NCI-H748 treated with DMSO at 0.1 percent for 48 hours (cell line): ENCODE measurements around the gene ELK3.

Source experiments
- DNase-seq: peaks from one replicate; lab custom pipeline; 2025; lab: John Stamatoyannopoulos, UW

The ELK3 gene

DNA sequence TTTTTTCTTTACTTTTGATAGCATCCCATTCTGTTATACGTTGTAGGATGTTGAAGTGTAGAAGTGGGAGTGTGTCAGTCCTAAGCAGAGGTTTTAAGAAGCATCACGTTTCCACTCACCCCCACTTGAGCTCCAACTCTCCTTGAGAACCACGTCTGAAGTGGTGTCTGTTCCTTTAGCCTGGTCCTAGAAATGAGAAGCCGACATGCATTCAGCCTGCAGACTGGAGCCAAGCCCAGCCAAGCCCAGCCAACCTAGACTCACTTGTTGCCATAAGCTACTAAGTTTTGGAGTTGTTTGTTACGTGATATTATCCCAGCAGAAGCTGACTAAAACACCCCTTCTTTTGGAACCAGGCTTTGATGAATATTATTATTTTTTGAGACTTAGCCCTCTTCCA, 4.4 kb upstream of the ELK3 start:
- no peak for DNase-seq

DNA sequence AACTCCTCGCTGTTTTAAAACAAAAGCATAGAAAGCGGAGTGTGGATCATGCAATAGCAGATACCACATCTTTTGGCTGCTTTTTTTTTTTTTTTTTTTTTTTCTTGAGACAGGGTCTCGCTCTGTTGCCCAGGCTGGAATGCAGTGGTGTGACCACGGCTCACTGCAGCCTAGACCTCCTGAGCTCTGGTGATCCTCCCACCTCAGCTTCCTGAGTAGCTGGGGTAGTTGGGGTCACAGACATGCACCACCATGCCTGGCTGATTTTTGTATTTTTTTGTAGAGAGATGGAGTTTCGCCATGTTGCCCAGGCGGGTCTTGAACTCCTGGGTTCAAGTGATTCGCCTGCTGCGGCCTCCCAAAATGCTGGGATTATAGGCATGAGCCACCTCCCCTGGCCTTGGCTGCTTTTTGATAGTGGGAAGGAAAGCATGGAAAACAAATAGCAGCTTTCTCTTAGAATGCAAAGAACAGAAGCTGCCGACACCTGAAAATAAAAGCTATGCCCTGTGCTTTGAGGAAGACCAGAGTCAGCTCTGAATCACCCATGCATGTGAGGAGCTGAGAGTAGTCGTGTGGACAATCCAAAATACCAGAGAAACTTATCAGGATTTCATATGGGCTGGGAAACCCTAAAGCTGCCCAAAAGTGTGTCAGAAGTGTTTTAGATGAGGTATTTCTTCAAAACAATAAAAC, 3.6 kb upstream of the ELK3 start:
- DNase-seq, result no peak

DNA sequence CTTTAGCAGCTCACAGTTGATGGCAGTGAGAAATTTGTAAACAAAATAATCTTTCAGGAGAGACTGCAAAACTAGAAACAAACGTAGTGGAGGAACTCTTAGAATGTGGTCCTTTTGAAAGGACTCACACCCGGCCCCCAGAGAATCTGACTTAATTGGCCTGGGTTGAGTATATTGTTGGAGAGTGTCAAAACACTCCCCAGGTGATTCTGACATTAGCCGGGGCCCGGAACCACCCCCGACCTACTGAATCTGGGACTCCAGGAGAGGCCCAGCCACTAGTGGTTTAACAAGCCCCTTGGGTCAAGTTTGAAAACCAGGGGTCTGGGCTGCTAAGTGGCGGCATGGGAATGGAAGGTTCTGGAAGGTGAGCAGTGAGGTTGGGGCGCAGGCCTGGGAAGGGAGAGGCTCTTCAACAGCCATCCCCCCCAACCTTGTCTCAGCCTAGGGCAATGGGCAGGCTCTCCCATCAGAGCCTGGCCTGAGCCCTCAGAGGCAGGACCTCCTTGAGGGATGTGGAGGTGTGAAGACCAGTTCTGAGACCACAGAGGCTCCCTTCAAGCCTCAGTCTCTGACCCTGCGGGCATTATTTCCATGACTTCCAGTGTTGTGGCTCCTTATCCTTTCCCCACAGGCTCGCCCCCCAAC, 1.1 kb upstream of the ELK3 start:
- no peak for DNase-seq

DNA sequence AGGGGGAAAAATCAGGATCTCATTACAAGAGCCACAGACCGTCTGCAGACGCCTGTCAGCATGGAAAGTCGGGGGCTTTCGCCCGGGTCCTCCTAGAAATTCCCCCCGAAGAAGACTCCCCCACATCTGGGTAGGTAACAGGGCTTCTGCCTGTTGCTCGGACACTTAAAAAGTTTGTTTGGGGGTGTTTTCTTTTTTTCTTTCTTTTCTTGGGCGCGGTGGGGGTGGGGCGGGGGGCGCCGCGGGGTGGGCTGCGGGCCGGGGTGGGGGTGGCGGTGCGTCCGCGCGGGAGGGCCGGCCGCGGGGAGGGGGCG, 358 bp downstream of the ELK3 start:
- DNase-seq, result no peak

DNA sequence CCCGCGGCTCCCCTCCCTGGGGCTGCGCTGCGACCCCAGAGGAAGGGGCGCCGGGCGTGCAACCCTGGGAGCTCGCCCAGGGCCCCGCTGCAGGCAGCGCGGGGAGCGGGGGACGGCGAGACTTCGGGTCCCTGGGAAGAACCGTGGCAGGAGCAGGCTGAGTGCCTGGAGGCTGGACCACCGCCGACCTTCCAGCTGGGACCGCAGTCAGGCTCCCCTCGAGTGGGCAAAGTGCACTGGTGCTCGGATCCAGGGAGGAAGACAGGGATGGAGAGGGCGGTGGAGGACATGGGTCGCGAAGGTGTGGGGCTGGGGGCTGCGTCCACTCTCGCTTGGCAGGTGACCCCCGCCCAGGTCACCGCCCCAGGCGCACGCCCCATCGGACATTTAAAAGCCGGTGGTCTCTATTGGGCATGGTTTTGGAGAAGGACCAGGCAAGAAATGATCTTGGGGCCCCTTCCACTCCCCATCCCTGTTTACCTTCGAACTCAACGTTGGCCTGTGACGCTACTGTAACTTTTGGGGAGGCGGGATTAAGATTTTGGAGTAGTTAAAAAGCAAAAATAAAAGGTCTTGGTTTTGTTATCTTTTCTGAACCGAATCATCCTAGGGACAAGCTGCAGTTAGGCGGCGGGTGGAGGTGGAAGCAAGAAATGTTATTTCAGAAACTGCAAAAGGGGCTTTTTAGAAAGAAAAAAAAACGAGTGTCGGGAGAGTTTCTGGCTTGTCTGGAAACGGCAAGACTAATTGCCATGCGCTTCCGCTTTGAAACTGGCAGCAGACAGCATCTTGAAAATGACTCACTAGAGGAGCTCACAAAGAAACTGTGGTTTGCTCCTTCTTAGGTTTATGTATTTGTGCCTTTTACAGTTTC, 1.0 kb downstream of the ELK3 start:
- no peak for DNase-seq

DNA sequence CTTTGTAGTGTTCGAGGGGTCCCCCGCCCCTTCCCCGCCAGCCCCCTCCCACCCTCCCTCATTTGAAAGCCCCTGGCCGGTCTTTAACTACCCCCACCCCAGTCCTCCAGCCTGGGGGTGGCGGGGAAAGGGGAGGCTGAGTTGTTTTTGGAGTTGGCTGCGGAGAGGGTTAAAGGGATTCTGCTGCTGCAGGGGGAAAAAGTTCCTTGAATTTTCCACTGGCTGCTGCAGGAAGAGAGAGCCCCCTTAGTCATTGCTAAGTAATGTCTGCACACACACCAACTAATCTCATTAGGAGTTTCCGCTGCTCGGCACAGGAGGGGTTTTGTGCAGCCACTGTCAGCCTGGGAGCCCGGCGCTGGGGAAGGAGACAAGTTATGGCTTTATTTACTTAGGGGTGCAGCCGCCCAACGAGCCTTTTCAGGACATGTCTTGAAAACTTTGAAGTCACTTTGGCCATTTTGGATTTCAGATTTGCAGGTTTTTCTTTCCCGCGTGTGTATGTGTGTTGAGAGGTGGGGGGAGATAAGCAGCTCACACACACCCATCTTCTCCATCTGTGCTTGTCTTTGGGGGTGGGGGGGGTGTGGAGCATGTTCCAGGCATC, 1.8 kb downstream of the ELK3 start:
- DNase-seq, result no peak

DNA sequence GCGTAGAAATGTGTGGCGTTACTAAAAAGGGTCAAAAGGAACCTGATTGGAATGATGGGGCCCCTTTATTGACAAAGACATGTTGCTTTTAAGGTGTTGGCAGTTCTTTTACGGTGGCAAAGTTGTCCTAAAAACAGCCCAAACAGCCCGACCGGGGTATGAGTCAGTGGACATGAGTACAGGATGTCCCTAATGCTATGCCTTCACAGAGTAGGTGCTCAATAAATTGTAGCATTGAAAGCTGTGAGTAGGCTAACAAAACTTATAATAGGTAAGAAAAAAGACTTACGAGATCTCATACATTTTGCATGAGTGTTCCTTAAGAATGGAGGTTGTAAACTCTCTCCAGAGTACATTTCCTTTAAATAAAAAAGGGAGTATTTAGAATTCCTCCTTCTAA, 2.6 kb downstream of the ELK3 start:
- no peak for DNase-seq

DNA sequence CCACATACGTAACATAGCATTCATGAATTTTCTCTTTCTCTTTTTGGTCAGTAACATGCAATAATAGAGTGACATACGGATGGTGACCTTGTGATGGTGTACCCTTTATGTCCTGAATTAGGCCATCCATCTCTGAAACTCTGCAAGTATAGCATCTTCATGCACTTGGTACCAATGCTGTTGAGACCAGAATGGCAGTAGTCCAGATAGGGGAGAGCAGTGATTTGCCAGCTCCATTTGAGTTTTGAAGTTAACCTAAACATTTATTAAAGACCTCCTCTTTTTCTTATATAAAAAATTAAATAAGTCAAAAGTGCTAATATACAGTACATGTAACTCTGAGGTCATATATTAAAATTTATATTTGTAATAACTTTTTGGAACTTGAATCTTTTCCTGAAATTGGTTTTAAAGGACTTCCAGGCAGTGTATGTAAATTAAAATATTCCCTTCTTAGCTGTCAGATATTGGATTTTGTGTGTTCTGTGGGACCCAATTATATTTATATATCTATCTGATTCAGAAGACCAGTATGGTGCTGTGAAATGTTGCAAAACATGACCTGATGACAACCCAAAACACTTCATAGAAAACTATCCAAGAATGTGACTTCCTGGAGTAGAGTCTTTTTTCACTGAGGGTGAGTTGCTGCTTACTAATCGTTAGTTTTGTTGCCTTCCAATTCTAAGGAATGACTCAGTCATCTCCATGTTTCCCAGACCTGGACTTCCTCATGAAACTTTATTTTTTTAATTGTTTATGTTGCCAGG, 3.5 kb downstream of the ELK3 start:
- DNase-seq, result no peak

DNA sequence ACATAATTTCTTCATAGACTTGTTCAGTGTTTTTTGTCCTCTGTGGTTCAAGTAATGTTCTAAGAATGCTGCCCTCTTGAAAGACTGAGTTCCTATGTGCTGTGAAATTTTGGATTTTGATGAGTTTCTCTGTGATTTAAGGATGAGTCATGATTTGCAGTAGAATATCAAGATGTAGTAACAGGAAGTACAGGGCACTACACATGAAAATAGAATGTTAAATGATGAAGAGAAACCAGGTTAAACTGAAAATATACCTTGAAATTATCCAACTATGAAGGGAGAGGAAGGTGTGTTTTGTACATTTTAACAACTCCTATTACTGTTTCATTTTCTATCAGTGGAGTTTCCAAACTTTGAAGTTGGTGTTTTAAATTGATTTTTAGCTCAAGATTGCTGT, 4.8 kb downstream of the ELK3 start:
- no peak for DNase-seq

DNA sequence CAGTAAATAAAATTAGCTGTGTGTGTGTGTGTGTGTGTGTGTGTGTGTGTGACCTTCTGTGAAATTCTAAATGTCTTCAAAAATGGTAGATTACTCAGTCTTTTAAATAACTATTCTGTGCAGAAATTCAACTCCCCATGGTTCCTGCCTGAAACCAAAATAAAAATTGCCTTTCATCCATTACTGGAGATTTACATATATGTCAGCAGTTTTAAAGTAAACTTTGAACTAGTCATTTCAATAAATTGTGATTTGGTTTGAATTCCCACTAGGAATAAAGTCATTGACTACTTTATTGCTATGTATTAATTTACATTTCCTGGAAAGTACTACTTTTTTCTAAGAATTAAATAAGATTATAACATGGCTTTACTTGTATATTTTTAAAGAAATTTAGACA, 5.3 kb downstream of the ELK3 start:
- no peak for DNase-seq

DNA sequence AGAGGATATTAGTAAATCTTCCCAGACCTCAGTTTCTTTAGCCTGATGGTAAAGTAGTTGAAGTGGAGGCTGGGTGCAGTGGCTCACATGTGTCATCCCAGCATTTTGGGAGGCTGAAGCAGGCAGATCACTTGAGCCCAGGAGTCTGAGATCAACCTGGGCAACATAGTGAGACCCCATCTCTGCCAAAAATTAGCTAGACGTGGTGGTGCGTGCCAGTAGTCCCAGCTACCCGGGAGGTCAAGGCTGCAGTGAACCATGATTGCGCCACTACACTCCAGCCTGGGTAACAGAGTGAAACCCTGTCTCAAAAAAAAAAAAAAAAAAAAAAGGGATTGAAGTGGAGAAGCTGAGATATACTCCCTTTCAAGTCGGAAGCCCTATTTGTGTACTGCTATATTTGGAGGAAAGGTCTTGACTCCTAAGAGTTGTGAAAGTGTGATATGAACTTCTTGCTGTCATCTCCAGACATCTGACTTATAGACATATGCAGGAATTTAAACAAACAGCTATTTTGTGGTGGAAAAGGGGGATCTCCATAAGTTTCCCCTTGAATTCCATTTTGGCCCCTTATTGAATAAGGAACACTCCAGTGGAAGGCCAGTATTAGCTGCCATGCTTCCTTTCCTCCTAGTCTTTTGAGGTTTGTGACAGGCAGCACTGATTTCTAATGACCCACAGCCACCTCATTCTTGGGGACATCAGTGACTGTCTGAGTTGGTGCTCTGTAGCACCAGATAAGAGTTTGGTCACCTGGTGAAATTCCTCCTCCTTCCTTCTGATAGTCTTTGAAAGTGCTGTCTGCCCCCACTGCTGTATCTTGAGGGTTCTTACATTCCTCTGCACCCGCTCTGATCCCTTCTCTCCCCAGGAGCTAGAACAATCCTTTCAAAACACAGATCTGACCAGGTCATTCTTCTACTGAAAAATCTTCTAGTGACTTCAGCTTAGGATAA, 7.4 kb downstream of the ELK3 start:
- no peak for DNase-seq

DNA sequence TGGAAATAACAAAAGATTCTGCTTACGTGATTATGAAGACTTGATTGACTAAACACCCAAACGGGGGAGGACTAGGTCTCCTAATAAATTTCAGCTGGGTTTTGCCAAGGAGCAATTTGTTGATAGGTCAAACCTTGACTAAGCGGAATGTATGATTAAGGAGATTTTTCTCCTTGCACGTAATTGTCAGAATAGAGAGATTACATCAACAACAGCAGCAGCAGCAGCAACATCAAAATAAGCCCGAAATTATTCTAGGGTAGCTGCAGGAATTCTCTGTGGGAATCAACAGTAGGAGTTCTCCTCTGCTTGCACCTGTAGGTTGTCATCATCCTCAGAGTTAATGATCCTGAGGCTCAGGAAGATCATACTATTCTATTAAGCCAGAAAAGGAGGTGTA, 10.2 kb downstream of the ELK3 start:
- DNase-seq, result no peak

DNA sequence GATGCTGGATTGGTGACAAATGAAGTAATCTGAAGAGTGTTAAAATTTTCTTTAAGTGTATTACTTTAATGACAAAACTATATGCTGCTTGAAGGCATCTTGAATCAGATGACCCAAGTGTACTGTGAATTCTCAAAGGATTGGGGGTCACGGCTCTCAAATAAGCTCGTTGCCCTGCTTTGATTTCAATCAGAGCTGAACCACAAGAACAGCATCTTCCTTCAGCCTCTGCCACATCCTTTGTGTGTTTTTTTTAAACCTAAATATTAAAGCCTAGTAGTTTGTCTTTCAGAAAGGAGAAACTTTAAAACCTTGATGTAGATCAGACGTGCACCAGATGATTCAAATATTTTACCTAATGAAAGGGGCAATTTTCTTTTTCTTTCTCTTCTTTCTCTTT, 11.7 kb downstream of the ELK3 start:
- no peak for DNase-seq

DNA sequence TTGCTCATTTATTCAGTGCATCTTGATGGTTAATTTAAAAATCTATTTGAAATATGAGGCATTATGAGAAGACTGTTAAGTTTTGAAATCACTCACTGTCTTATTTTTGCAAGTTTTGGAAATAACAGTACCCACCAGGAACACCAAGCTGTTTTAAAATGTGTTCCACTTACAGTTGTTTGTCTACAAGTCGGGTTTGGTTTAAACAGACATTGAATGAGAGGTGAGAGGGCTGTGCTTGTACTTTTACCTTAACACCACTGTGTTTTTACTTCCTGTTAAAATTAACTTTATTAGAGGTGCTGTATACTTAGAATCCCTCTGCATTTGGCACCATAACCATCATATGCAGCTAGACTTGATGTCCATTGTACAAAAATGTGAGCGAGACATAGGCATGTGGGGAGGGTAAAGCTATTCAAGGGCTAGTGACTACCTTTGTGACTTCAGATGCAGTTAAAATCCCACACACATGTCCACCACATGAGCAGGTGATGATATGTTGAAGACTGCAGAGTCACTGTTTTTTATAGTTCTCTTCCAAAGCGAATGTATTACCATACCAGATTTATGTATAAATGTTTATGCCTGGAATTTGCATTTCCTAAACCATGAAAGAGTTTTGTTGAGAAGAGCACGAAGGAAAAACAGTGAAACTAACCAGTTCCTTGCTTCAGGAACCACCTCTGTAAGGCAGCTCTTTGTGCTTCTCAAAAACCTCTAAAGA, 12.9 kb downstream of the ELK3 start:
- no peak for DNase-seq

DNA sequence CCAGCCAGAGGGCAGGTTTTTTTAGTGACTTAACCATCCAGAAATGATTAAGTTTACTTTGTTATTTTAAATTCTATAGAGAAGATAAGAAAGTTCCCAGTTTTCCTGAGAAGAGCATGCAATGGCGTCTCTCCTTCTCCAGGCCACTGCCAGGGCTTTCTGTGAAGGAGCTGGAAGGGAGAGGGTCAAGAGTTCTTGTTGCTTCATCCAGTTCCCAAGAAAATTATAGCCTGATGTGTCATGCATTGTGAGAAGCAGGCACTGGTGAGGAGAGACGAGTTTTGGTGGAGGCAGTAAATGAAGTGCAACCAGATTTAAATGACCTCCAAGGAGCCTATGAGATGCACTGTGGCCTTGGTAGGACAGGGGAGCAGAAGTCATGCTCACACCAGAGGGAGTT, 14.2 kb downstream of the ELK3 start:
- no peak for DNase-seq

DNA sequence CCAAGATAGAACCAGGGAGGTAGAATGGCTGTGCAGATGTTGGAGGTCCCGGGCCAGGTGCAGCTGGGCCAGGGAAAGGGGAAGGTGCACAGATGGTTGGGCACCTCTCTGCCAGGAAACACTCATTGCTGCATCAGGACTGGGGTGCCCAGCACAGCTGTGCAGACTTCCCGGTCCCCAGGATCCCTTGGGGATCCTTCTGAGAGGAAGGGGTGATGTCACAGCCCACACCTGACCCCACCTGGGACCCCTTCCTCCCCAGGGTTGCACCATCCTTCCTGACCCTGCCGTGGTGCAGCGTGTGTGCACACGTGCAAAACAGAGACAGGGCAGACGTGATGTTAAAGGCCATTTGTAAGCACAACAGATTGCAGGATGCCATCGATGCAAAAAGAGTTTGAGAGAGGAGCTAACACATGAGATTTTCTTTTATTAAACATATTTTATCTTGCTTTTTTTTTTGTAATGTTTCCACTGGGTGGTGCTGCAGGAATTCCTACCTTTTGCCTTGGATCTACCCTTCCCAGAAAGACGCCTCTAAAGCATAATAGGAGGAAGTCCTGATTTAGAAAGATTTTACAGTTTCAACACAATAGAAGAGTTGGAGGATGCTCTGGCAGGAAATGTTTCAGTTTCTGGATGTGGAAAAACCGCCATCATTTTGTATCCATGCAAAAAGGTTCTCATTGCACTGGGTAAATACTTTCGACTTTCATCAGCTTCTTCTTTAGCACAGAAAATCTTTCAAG, 14.8 kb downstream of the ELK3 start:
- no peak for DNase-seq

DNA sequence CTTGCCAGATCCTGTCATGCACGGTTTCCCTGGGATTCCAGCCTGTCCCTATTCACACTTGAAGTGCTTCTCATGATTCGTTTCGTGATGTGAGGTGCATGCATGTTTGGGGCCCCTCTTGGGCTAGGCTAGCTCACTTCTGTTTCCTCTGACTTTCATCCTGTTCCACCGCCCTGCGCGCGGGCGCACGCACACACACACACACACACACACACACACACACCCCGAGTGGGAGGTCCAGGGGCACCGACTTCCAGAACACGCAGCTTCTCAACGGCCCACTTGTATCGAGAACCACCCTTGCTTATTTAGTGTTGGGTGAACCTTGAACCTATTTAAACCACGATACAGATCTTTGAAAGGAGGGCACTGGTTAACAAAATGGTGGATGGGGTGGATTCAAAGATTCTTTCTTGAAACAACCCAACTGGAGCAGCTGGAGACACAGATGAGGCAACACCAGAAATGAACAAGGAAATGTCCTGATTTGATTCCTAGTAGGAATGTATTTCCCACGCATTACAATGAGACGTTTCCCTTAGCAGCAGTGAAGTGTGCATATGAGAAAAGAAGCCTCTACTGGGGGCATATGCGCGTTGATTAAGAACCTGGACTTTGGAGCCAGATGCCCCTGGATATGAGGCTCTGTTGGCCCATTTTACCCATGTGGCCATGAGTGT, 16.3 kb downstream of the ELK3 start:
- no peak for DNase-seq

DNA sequence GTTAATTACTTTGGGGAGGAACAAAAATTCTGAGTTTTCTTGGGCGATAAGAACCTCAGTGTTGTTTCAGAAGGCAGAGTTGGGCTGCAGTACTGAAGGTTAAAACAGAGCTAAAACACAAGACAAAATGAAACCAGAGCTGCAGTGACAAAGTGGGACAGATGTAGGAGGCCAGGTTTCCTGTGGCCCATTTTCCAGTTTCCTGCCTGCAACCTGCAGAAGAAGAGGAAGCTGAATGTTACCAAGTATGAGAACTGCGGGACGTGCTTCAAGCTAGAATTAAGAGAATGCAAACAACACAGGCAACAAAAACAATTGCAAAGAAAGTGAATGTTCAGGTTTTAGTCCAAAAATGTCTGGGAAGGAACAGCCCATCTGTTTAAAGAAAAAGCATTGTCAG, 17.8 kb downstream of the ELK3 start:
- no peak for DNase-seq
